Measurements from ENCODE around the gene SGMS2. TPM values are rescaled to one million over a fixed set of nuclear protein-coding genes. Genes with fewer than 3 reads are reported as not detected.

Gene SGMS2
- total RNA-seq, 1 donor from 2014 or later: 95.0 TPM

DNA sequence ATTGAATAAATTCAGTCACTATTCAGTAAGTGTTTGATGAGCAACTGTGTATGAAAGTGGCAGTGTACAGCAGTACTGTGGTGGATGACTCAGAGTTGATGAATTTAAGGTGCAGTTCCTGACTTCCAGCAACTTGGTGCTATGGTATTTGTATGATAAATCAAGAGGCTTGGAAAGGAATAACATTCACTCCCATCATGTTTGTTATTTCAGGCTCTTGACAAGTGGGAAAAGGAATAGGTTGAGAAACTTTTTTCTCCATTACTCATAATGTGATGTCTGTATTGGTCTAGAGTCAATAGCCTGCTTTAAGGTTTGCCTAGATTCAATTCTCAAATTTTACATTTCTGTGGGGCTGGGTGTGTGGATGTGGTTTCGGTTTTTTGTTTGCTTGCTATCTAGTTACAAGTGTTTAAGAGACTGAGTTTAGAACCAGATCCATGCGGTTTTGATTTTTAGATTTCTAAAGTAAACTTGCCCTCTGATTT is 71.5 kb downstream of the SGMS2 start:
- H3K36me3 ChIP-seq (ENCODE audit: control insufficient read depth, insufficient read depth, low read length): peaks cover 2% of the 10 kb centered on the region
- FAIRE-seq (peak; percentile 94), DNase-seq (ENCODE audit: low read depth) (peak; percentile 100)
- H3K27me3 ChIP-seq (ENCODE audit: control insufficient read depth, insufficient read depth, low read length): no peaks in the 10 kb centered on the region
- no peak overlapping the region for H3K4me3 ChIP-seq (ENCODE audit: low read depth, low read length)
- TF ChIP-seq, protein P1, sequence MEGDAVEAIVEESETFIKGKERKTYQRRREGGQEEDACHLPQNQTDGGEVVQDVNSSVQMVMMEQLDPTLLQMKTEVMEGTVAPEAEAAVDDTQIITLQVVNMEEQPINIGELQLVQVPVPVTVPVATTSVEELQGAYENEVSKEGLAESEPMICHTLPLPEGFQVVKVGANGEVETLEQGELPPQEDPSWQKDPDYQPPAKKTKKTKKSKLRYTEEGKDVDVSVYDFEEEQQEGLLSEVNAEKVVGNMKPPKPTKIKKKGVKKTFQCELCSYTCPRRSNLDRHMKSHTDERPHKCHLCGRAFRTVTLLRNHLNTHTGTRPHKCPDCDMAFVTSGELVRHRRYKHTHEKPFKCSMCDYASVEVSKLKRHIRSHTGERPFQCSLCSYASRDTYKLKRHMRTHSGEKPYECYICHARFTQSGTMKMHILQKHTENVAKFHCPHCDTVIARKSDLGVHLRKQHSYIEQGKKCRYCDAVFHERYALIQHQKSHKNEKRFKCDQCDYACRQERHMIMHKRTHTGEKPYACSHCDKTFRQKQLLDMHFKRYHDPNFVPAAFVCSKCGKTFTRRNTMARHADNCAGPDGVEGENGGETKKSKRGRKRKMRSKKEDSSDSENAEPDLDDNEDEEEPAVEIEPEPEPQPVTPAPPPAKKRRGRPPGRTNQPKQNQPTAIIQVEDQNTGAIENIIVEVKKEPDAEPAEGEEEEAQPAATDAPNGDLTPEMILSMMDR (IDR thresholded peaks at IDR 0.05; ENCODE audit: insufficient read depth, low read length, severe bottlenecking): no peak

DNA sequence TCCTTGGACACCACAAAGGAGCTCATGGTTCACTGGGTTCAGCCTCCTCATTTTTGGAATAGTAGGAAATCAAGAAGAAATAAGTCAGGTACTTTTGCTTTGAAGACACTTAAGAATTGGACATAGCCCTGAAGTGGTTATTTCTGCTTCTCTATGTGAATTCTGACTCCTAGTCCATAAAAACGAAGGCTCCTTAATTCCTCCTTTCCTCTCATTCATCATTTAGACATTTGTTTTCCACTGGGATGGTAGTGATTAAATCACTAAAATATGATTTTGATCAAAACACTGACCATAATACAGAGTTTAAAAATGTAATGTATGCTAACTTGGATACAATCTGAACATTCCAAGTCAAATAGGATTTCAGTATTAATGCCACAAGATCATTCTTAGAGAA is 71.9 kb downstream of the SGMS2 start:
- H3K36me3 ChIP-seq (ENCODE audit: control insufficient read depth, insufficient read depth, low read length): peaks cover 2% of the 10 kb centered on the region
- TF ChIP-seq, protein P1 (IDR thresholded peaks at IDR 0.05; ENCODE audit: insufficient read depth, low read length, severe bottlenecking): no peak
- no peaks in the 10 kb centered on the region for H3K27me3 ChIP-seq (ENCODE audit: control insufficient read depth, insufficient read depth, low read length)
- DNase-seq (ENCODE audit: low read depth) (no peak), FAIRE-seq (no peak)
- H3K4me3 ChIP-seq (ENCODE audit: low read depth, low read length): no peak overlapping the region

DNA sequence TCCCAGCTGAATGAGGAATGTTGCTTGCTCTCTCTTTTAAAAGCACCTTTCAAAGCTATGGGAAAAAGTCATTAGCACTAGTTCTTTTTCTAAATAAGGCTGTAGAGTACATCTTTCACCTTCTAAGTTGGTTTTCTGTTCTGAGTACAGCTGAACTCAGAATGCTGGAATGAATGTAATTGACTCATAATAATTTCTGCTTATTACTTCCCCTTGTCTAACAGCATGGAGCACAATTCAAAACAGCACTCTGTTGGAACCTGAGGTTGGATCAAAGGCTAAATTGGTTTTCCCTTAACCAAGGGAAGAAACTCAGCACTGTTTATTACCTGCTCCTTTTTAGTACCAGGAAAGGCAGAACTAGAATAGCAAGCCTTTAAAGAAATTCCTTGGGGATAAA is 73.1 kb downstream of the SGMS2 start:
- Histone ChIP-seq H3K36me3 (ENCODE audit: control insufficient read depth, insufficient read depth, low read length) (peaks cover 2% of the 10 kb centered on the region), H3K27me3 (ENCODE audit: control insufficient read depth, insufficient read depth, low read length) (no peaks in the 10 kb centered on the region), H3K4me3 (ENCODE audit: low read depth, low read length) (no peak overlapping the region)
- TF ChIP-seq, protein P1 (IDR thresholded peaks at IDR 0.05; ENCODE audit: insufficient read depth, low read length, severe bottlenecking): no peak
- FAIRE-seq (no peak), DNase-seq (ENCODE audit: low read depth) (peak; percentile 29)

GRCh38 chr4:107900067-107900466 is 75.3 kb downstream of the SGMS2 start:
- FAIRE-seq (no peak), DNase-seq (ENCODE audit: low read depth) (peak; percentile 30)
- Histone ChIP-seq H3K27me3 (ENCODE audit: control insufficient read depth, insufficient read depth, low read length) (no peaks in the 10 kb centered on the region), H3K36me3 (ENCODE audit: control insufficient read depth, insufficient read depth, low read length) (peaks cover 2% of the 10 kb centered on the region), H3K4me3 (ENCODE audit: low read depth, low read length) (no peak overlapping the region)
- TF ChIP-seq, protein P1 (IDR thresholded peaks at IDR 0.05; ENCODE audit: insufficient read depth, low read length, severe bottlenecking): peak; percentile 6

GRCh38 chr4:107900508-107900907 is 75.8 kb downstream of the SGMS2 start:
- TF ChIP-seq, protein P1 (IDR thresholded peaks at IDR 0.05; ENCODE audit: insufficient read depth, low read length, severe bottlenecking): no peak
- H3K36me3 ChIP-seq (ENCODE audit: control insufficient read depth, insufficient read depth, low read length): peaks cover 2% of the 10 kb centered on the region
- no peak overlapping the region for H3K4me3 ChIP-seq (ENCODE audit: low read depth, low read length)
- no peaks in the 10 kb centered on the region for H3K27me3 ChIP-seq (ENCODE audit: control insufficient read depth, insufficient read depth, low read length)
- no peak for DNase-seq (ENCODE audit: low read depth)
- FAIRE-seq: no peak

Data from bronchial epithelial cell (primary cell).